Esophagus squamous epithelium (tissue), 5 donors: Measurements from ENCODE around the gene SHMT2. TPM values are rescaled to one million over a fixed set of nuclear protein-coding genes. Genes with fewer than 3 reads are reported as not detected.

Experiments
- DNase-seq: peaks from one replicate; lab custom pipeline; 2025; lab: John Stamatoyannopoulos, UW
- H3K27ac ChIP-seq, 4 donors: fragments of 200-600 bp; sonication (generic); one replicate each; pipeline ENCODE4 v1.5.1; 2016 to 2019; ENCODE audit warnings: mild to moderate bottlenecking in 1 of 4
- H3K27me3 ChIP-seq, 4 donors: fragments of 200-600 bp; sonication (generic); 1 replicate in 3 of 4; 2 replicates in 1 of 4; pipeline versions ENCODE4 v1.5.1 to v1.6.0; 2017 to 2021; ENCODE audit warnings: antibody characterized with exemption in 1 of 4
- H3K36me3 ChIP-seq, 3 donors: fragments of 200-600 bp; sonication (generic); one replicate each; pipeline ENCODE4 v1.5.1; 2016 to 2019
- H3K4me1 ChIP-seq, 3 donors: fragments of 200-600 bp; sonication (generic); one replicate each; pipeline ENCODE4 v1.5.1; 2017 to 2019
- H3K4me3 ChIP-seq, 4 donors: fragments of 200-600 bp; sonication (generic); 1 replicate in 3 of 4; 2 replicates in 1 of 4; pipeline ENCODE4 v1.5.1; 2016 to 2019; ENCODE audit warnings: mild to moderate bottlenecking in 2 of 4, moderate library complexity in 1 of 4
- H3K9me3 ChIP-seq, 3 donors: fragments of 200-600 bp; sonication (generic); one replicate each; pipeline ENCODE4 v1.5.1; 2016 to 2019
- POLR2A ChIP-seq, 4 donors: fragments of 450-650 bp; IDR thresholded peaks; one replicate each; pipeline ENCODE4 v1.6.1; 2017; ENCODE audit warnings: antibody characterized with exemption in 4 of 4, mild to moderate bottlenecking in 4 of 4, moderate library complexity in 3 of 4
- WGBS, 2 donors: methylation state at CpG; one replicate each; pipeline ENCODE4 v1.1.5; 2018; 5-methylcytosine and 5-hydroxymethylcytosine counted together
- intact Hi-C: fragments of 100-400 bp; cut with DNase I; formaldehyde crosslinking; loops from one replicate; pipeline ENCODE4 v1.15.0; 2022
- total RNA-seq, 4 donors: library from RNA; depleted of rRNA; stranded (reverse); fragments of >200 nt; gene quantifications; one replicate each; pipeline ENCODE4 v1.1.0, GENCODE V29; 2016
- TF ChIP-seq, protein P1 (sequence below), 6 experiments: fragments of 450-650 bp in 4 of 6; fragments of 200-600 bp in 2 of 6; sonication (generic) in 2 of 6; IDR thresholded peaks; one replicate each; pipeline ENCODE4 v1.5.1; 2016 to 2019; ENCODE audit warnings: antibody characterized with exemption in 6 of 6, mild to moderate bottlenecking in 4 of 6, moderate library complexity in 4 of 6
- donor health status: DM: yes; HTN: yes; CAD: no.

SHMT2 gene
- total RNA-seq, 4 donors from 2014 or later = 56.1 to 104 (median 76.6) TPM

DNA sequence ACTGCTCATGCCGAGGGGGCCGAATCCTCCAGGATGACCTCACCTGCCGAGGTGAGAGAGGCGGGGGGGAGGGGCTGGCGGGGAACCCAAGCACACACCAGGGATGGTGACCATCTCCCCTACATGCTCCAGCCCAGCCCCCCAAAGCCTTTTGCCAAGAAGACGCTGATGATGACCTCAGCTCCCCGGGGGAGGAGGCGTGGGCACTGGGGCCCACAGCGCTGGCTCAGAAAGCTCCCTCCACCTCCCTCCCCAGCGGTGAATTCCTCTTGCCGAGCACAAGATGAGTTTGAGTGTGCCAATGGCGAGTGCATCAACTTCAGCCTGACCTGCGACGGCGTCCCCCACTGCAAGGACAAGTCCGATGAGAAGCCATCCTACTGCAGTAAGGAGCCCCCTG, 36.6 kb upstream of the SHMT2 start:
- DNase-seq = no peak
- intact Hi-C loops = no loop called here
- Histone ChIP-seq H3K27ac (no peak overlapping the region), H3K36me3 (peaks cover 72 to 100% (median 74%) of the 10 kb centered on the region in 3 donors), H3K4me1 (no peaks in the 10 kb centered on the region), H3K9me3 (no peaks in the 10 kb centered on the region), H3K27me3 (no peaks in the 10 kb centered on the region), H3K4me3 (no peak overlapping the region)
- TF ChIP-seq, protein P1, sequence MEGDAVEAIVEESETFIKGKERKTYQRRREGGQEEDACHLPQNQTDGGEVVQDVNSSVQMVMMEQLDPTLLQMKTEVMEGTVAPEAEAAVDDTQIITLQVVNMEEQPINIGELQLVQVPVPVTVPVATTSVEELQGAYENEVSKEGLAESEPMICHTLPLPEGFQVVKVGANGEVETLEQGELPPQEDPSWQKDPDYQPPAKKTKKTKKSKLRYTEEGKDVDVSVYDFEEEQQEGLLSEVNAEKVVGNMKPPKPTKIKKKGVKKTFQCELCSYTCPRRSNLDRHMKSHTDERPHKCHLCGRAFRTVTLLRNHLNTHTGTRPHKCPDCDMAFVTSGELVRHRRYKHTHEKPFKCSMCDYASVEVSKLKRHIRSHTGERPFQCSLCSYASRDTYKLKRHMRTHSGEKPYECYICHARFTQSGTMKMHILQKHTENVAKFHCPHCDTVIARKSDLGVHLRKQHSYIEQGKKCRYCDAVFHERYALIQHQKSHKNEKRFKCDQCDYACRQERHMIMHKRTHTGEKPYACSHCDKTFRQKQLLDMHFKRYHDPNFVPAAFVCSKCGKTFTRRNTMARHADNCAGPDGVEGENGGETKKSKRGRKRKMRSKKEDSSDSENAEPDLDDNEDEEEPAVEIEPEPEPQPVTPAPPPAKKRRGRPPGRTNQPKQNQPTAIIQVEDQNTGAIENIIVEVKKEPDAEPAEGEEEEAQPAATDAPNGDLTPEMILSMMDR (IDR thresholded peaks at IDR 0.05) = no peak
- TF ChIP-seq POLR2A (IDR thresholded peaks at IDR 0.05) = no peak
- 82% methylated on average over 9 of the region's 16 CpGs; no CpG with 5 or more reads in 1 of the 2 donors for WGBS, 2 donors

DNA sequence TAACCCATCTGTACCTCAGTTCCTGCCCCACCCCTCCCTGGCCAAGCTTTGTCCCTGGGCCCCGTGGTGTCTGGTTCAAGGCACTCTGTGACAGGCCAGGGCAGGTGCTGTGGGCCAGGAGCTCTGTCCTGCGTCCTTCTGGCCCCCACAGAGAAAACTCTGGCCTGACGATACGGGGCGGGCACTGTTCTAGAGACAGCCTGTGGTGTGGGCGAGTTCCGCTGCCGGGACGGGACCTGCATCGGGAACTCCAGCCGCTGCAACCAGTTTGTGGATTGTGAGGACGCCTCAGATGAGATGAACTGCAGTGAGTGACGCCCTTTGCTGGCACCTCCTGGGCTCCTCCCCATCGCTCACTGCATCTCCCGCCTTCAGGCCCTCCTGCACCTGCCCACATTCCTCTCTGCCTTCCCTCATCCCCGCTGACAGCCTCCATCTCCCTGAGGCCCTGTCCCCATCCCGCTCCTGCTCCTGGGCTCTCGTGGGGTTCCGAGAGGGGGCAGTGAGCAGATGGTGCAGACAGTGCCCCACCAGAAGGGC, 35.7 kb upstream of the SHMT2 start:
- Histone ChIP-seq H3K27me3 (no peaks in the 10 kb centered on the region), H3K4me3 (no peak overlapping the region), H3K9me3 (no peaks in the 10 kb centered on the region), H3K27ac (no peak overlapping the region), H3K36me3 (peaks cover 72 to 100% (median 74%) of the 10 kb centered on the region in 3 donors), H3K4me1 (no peaks in the 10 kb centered on the region)
- 78 to 100% methylated on average over 3 to 7 of the region's 19 CpGs for WGBS, 2 donors
- no peak for DNase-seq
- TF ChIP-seq, protein P1 (IDR thresholded peaks at IDR 0.05) = no peak
- no peak for TF ChIP-seq POLR2A (IDR thresholded peaks at IDR 0.05)
- intact Hi-C loops = no loop called here

DNA sequence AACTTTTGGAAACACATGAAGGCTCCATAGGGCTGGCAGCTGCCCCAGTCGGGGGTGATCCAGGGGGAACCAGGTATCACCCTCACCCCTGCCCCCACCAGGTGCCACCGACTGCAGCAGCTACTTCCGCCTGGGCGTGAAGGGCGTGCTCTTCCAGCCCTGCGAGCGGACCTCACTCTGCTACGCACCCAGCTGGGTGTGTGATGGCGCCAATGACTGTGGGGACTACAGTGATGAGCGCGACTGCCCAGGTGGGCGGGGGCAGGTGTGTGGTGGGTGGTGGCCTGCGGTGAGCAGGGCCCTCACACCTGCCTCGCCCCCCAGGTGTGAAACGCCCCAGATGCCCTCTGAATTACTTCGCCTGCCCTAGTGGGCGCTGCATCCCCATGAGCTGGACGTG, 35.3 kb upstream of the SHMT2 start:
- Histone ChIP-seq H3K4me3 (no peak overlapping the region), H3K36me3 (peaks cover 74 to 100% (median 77%) of the 10 kb centered on the region in 3 donors), H3K4me1 (no peaks in the 10 kb centered on the region), H3K9me3 (no peaks in the 10 kb centered on the region), H3K27me3 (no peaks in the 10 kb centered on the region), H3K27ac (no peak overlapping the region)
- no peak for TF ChIP-seq POLR2A (IDR thresholded peaks at IDR 0.05)
- TF ChIP-seq, protein P1 (IDR thresholded peaks at IDR 0.05) = no peak
- intact Hi-C loops = no loop called here
- DNase-seq = no peak
- WGBS, 2 donors = 86 to 91% methylated on average over 6 to 12 of the region's 18 CpGs

DNA sequence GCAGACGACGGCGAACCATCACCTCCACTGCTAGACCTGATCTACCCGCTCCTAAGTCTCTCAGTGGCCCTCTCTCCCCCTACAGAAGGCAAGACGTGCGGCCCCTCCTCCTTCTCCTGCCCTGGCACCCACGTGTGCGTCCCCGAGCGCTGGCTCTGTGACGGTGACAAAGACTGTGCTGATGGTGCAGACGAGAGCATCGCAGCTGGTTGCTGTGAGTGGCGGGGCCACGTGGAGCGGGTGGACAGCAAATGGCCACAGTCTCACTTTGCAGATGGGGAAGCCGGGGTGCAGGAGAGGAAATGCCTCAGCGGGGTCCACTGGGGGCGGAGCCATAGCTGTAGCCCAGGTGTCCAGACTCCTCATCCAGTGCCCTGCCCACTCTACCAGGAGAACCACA, 34.3 kb upstream of the SHMT2 start:
- intact Hi-C loops = no loop called here
- TF ChIP-seq, protein P1 (IDR thresholded peaks at IDR 0.05) = no peak
- no peak for TF ChIP-seq POLR2A (IDR thresholded peaks at IDR 0.05)
- H3K9me3 ChIP-seq = no peaks in the 10 kb centered on the region
- no peak overlapping the region for H3K4me3 ChIP-seq
- WGBS, 2 donors = 88% methylated on average over 9 of the region's 19 CpGs; no CpG with 5 or more reads in 1 of the 2 donors
- peaks cover 80 to 100% (median 86%) of the 10 kb centered on the region in 3 donors for H3K36me3 ChIP-seq
- DNase-seq = no peak
- H3K27me3 ChIP-seq = no peaks in the 10 kb centered on the region
- H3K27ac ChIP-seq = no peak overlapping the region
- no peaks in the 10 kb centered on the region for H3K4me1 ChIP-seq

DNA sequence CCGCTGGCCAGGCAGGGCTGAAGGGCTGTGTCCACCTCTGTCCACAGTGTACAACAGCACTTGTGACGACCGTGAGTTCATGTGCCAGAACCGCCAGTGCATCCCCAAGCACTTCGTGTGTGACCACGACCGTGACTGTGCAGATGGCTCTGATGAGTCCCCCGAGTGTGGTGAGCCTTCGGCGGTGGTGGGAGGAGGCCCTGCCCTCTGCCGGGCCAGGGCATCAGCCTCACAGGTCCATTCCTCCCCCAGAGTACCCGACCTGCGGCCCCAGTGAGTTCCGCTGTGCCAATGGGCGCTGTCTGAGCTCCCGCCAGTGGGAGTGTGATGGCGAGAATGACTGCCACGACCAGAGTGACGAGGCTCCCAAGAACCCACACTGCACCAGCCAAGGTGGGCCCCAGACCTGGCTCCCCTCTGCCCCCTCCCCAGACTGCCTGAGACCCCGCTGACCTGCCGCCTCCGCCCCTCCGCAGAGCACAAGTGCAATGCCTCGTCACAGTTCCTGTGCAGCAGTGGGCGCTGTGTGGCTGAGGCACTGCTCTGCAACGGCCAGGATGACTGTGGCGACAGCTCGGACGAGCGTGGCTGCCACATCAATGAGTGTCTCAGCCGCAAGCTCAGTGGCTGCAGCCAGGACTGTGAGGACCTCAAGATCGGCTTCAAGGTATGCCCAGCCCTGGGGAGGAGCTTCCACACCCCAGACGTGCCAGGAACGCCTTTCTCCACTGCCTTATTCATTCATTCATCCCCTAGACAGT, 33.7 kb upstream of the SHMT2 start:
- no peak for DNase-seq
- no peak overlapping the region for H3K27ac ChIP-seq

More for the DNA sequence above, 33.7 kb upstream of the SHMT2 start:
- no peaks in the 10 kb centered on the region for H3K27me3 ChIP-seq
- TF ChIP-seq, protein P1 (IDR thresholded peaks at IDR 0.05) = no peak
- TF ChIP-seq POLR2A (IDR thresholded peaks at IDR 0.05) = no peak
- no peaks in the 10 kb centered on the region for H3K4me1 ChIP-seq
- intact Hi-C loops = no loop called here
- H3K4me3 ChIP-seq = no peak overlapping the region
- WGBS, 2 donors = 76 to 88% methylated on average over 5 to 13 of the region's 34 CpGs
- peaks cover 74 to 100% (median 92%) of the 10 kb centered on the region in 3 donors for H3K36me3 ChIP-seq
- H3K9me3 ChIP-seq = no peaks in the 10 kb centered on the region
